ENCODE results near the gene APOO.

Gene APOO

GRCh38 chrX:23789386-23790154, 118.2 kb downstream of the APOO start:
- Histone ChIP-seq H3K4me1 (peaks cover 0 to 3% (median 0%) of the 10 kb centered on the region in 4 donors), H3K4me3 (no peak overlapping the region), H3K36me3 (peaks cover 0 to 9% (median 9%) of the 10 kb centered on the region in 3 donors), H3K27ac (no peak overlapping the region), H3K9me3 (no peaks in the 10 kb centered on the region), H3K27me3 (no peaks in the 10 kb centered on the region)
- TF ChIP-seq, protein P1, sequence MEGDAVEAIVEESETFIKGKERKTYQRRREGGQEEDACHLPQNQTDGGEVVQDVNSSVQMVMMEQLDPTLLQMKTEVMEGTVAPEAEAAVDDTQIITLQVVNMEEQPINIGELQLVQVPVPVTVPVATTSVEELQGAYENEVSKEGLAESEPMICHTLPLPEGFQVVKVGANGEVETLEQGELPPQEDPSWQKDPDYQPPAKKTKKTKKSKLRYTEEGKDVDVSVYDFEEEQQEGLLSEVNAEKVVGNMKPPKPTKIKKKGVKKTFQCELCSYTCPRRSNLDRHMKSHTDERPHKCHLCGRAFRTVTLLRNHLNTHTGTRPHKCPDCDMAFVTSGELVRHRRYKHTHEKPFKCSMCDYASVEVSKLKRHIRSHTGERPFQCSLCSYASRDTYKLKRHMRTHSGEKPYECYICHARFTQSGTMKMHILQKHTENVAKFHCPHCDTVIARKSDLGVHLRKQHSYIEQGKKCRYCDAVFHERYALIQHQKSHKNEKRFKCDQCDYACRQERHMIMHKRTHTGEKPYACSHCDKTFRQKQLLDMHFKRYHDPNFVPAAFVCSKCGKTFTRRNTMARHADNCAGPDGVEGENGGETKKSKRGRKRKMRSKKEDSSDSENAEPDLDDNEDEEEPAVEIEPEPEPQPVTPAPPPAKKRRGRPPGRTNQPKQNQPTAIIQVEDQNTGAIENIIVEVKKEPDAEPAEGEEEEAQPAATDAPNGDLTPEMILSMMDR (IDR thresholded peaks at IDR 0.05), result no peak
- no peak for DNase-seq
- intact Hi-C loops (cut with DNase I; ENCODE audit: low total_unique reads), result no loop called here

DNA sequence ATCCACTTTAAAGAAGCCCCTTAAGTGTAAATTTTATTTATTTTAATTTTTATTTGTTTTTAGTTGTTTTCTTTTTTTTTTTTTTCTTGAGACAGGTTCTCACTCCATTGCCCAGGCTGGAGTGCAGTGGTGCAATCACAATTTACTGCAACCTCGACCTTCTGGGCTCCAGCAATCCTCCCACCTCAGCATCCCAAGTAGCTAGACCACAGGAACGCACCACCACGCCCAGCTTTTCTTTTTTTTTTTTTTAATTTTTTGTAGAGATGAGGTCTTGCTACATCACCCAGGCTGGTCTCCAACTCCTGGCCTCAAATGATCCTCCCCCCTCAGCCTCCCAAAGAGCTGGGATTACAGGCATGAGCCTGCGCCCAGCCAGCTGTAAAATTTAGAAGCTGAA, 118.8 kb downstream of the APOO start:
- H3K4me1 ChIP-seq, result peaks cover 0 to 3% (median 0%) of the 10 kb centered on the region in 4 donors
- no peak for DNase-seq
- no peaks in the 10 kb centered on the region for H3K27me3 ChIP-seq
- H3K9me3 ChIP-seq, result no peaks in the 10 kb centered on the region
- no peak overlapping the region for H3K27ac ChIP-seq
- H3K4me3 ChIP-seq, result no peak overlapping the region
- H3K36me3 ChIP-seq, result peaks cover 0 to 9% (median 9%) of the 10 kb centered on the region in 3 donors
- intact Hi-C loops (cut with DNase I; ENCODE audit: low total_unique reads), result no loop called here
- TF ChIP-seq, protein P1 (IDR thresholded peaks at IDR 0.05), result no peak

DNA sequence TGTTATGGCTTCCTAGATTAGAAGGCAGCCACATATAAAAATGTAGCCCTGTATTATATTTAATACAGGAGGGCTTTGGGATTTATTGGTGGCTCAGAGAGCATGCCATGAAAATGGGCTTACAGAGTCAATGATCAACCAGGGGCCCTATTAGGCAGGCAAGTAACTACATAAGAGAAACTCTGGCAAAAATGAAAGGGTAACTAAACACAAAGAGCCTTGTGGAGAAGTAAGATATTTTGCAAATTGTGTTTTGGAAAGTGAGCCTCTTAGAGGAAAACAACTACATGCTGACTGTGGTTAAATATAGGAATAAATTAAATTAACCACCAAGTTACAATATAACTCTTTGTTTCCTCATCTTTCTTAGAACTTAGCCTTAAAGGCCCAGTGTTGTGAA, 119.2 kb downstream of the APOO start:
- Histone ChIP-seq H3K36me3 (peaks cover 0 to 9% (median 9%) of the 10 kb centered on the region in 3 donors), H3K27ac (no peak overlapping the region)
- intact Hi-C loops (cut with DNase I; ENCODE audit: low total_unique reads), result no loop called here

DNA sequence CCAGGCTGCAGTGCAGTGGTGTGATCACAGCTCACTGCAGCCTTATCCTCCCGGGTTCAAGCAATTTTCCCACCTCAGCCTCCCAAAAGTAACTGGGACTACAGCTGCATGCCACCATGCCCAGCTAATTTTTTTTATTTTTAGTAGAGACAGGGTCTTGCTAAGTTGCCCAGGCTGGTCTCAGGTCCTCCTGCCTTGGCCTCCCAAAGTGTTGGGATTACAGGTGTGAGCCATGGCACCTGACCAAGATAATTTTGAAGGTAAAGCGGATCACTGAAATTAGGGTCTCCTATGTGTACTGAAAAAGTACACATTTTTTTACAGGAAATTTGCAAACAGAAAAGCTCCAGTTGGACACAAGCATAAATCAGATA, 120.0 kb downstream of the APOO start:
- peaks cover 0 to 3% (median 0%) of the 10 kb centered on the region in 4 donors for H3K4me1 ChIP-seq
- H3K4me3 ChIP-seq, result no peak overlapping the region
- intact Hi-C loops (cut with DNase I; ENCODE audit: low total_unique reads), result no loop called here
- H3K36me3 ChIP-seq, result peaks cover 0 to 9% (median 9%) of the 10 kb centered on the region in 3 donors
- no peaks in the 10 kb centered on the region for H3K9me3 ChIP-seq
- no peak for DNase-seq
- H3K27me3 ChIP-seq, result no peaks in the 10 kb centered on the region
- no peak overlapping the region for H3K27ac ChIP-seq
- TF ChIP-seq, protein P1 (IDR thresholded peaks at IDR 0.05), result no peak

More for the DNA sequence above, 119.2 kb downstream of the APOO start:
- Histone ChIP-seq H3K27me3 (no peaks in the 10 kb centered on the region), H3K9me3 (no peaks in the 10 kb centered on the region), H3K4me3 (no peak overlapping the region), H3K4me1 (peaks cover 0 to 3% (median 0%) of the 10 kb centered on the region in 4 donors)
- no peak for DNase-seq
- TF ChIP-seq, protein P1 (IDR thresholded peaks at IDR 0.05), result no peak

DNA sequence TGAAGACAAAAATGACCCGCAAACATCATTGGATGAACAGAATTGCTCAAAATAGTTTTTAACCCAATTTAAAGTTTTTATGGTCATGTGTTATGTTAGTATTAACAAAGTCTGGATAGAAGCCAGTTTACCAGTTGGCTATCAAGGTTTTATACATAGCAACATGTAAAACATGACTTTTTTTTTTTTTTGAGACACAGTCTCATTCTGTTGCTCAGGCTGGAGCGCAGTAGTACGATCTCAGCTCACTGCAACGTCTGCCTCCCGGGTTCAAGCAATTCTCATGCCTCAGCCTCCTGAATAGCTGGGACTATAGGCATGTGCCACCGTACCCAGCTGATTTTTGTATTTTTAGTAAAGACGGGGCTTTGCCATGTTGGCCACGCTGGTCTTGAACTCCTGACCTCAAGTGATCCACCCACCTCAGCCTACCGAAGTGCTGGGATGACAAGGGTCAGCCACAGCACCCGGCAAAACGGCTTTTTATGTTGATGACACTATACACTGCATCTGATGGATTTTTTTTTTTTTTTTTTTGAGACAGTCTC, 121.4 kb downstream of the APOO start:
- H3K9me3 ChIP-seq, result no peaks in the 10 kb centered on the region
- no peak for DNase-seq
- H3K27ac ChIP-seq, result no peak overlapping the region
- intact Hi-C loops (cut with DNase I; ENCODE audit: low total_unique reads), result no loop called here
- TF ChIP-seq, protein P1 (IDR thresholded peaks at IDR 0.05), result no peak
- peaks cover 0 to 3% (median 0%) of the 10 kb centered on the region in 4 donors for H3K4me1 ChIP-seq
- H3K36me3 ChIP-seq, result peaks cover 0 to 9% (median 9%) of the 10 kb centered on the region in 3 donors
- no peak overlapping the region for H3K4me3 ChIP-seq
- H3K27me3 ChIP-seq, result no peaks in the 10 kb centered on the region
